Measurements from ENCODE around the gene SHF.

Gene SHF

GRCh38 chr15:45185069-45185779, 2.5 kb downstream of the SHF start:
- no peak overlapping the region for H3K9ac ChIP-seq (ENCODE audit: low read length)
- H4K91ac ChIP-seq (ENCODE audit: low read depth, low read length), result peak overlapping the region; percentile 16
- H3K14ac ChIP-seq (ENCODE audit: low read length), result no peak overlapping the region
- H3K4me2 ChIP-seq (ENCODE audit: low read length), result no peak overlapping the region
- peaks cover 0 to 1% of the 10 kb centered on the region in 2 experiments for H3K36me3 ChIP-seq (ENCODE audit: control insufficient read depth in 1 of 2, insufficient read depth in 2 of 2, low read length in 2 of 2)
- H3K27me3 ChIP-seq (ENCODE audit: insufficient read depth, low read length), result no peaks in the 10 kb centered on the region
- DNase-seq, result peak; percentile 88
- H2BK120ac ChIP-seq (ENCODE audit: insufficient read depth, low read length, poor library complexity), result no peak overlapping the region
- no peaks in the 10 kb centered on the region for H3K79me2 ChIP-seq (ENCODE audit: control insufficient read depth, insufficient read depth, low read length, poor library complexity)
- H3K4me3 ChIP-seq (ENCODE audit: low read depth, low read length), result no peak overlapping the region
- peaks cover 2% of the 10 kb centered on the region for H3K9me3 ChIP-seq (ENCODE audit: insufficient read depth, low read depth, low read length)
- no peak overlapping the region for H4K12ac ChIP-seq (ENCODE audit: low read depth, low read length)
- H3K79me1 ChIP-seq (ENCODE audit: low read length), result peaks cover 4% of the 10 kb centered on the region
- H2AFZ ChIP-seq (ENCODE audit: insufficient read depth, low read length, poor library complexity), result no peak overlapping the region
- no peak overlapping the region for H3K18ac ChIP-seq (ENCODE audit: low read length)
- no CpG with 5 or more reads among the region's 3 CpGs for WGBS (ENCODE audit: extremely low coverage, insufficient coverage, insufficient read length)
- H2AK5ac ChIP-seq (ENCODE audit: low read length), result no peak overlapping the region
- H3K4me1 ChIP-seq (ENCODE audit: control insufficient read depth in 1 of 2, insufficient read depth in 2 of 2, low read length in 2 of 2), result peaks cover 26 to 29% of the 10 kb centered on the region in 2 experiments
- no peak overlapping the region for H3K23ac ChIP-seq (ENCODE audit: low read length)
- no peak overlapping the region for H4K8ac ChIP-seq (ENCODE audit: low read depth, low read length)
- no peak overlapping the region for H2BK5ac ChIP-seq (ENCODE audit: low read depth, low read length, poor library complexity)
- no peak overlapping the region for H3K4ac ChIP-seq (ENCODE audit: low read depth, low read length)
- H3K27ac ChIP-seq (ENCODE audit: low read depth, low read length), result no peak overlapping the region
- peak overlapping the region; percentile 7 for H2BK12ac ChIP-seq (ENCODE audit: low read length)

- no CpG with 5 or more reads among the region's 9 CpGs for WGBS (ENCODE audit: extremely low coverage, insufficient coverage, insufficient read length)
- no peak overlapping the region for H4K12ac ChIP-seq (ENCODE audit: low read depth, low read length)
- no peak overlapping the region for H3K9ac ChIP-seq (ENCODE audit: low read length)
- no peak overlapping the region for H3K14ac ChIP-seq (ENCODE audit: low read length)
- no peak overlapping the region for H3K18ac ChIP-seq (ENCODE audit: low read length)
- H3K4me1 ChIP-seq (ENCODE audit: control insufficient read depth in 1 of 2, insufficient read depth in 2 of 2, low read length in 2 of 2), result peaks cover 26 to 29% of the 10 kb centered on the region in 2 experiments
- no peak overlapping the region for H2AFZ ChIP-seq (ENCODE audit: insufficient read depth, low read length, poor library complexity)
- no peak overlapping the region for H3K4me3 ChIP-seq (ENCODE audit: low read depth, low read length)
- H3K79me2 ChIP-seq (ENCODE audit: control insufficient read depth, insufficient read depth, low read length, poor library complexity), result no peaks in the 10 kb centered on the region
- no peak overlapping the region for H2BK12ac ChIP-seq (ENCODE audit: low read length)
- H2BK5ac ChIP-seq (ENCODE audit: low read depth, low read length, poor library complexity), result no peak overlapping the region
- H4K91ac ChIP-seq (ENCODE audit: low read depth, low read length), result peak overlapping the region; percentile 16
- H2BK120ac ChIP-seq (ENCODE audit: insufficient read depth, low read length, poor library complexity), result no peak overlapping the region
- peaks cover 3% of the 10 kb centered on the region for H3K9me3 ChIP-seq (ENCODE audit: insufficient read depth, low read depth, low read length)
- H3K27me3 ChIP-seq (ENCODE audit: insufficient read depth, low read length), result no peaks in the 10 kb centered on the region
- H3K4ac ChIP-seq (ENCODE audit: low read depth, low read length), result no peak overlapping the region
- H2AK5ac ChIP-seq (ENCODE audit: low read length), result no peak overlapping the region
- H3K4me2 ChIP-seq (ENCODE audit: low read length), result no peak overlapping the region
- H3K23ac ChIP-seq (ENCODE audit: low read length), result no peak overlapping the region
- H4K8ac ChIP-seq (ENCODE audit: low read depth, low read length), result no peak overlapping the region
- DNase-seq, result no peak
- peaks cover 0 to 1% of the 10 kb centered on the region in 2 experiments for H3K36me3 ChIP-seq (ENCODE audit: control insufficient read depth in 1 of 2, insufficient read depth in 2 of 2, low read length in 2 of 2)
- H3K79me1 ChIP-seq (ENCODE audit: low read length), result peaks cover 4% of the 10 kb centered on the region
- no peak overlapping the region for H3K27ac ChIP-seq (ENCODE audit: low read depth, low read length)
These were observed 3.2 kb downstream of the SHF start for GRCh38 chr15:45184562-45185041.

GRCh38 chr15:45183511-45183910, 4.3 kb downstream of the SHF start:
- no peak overlapping the region for H3K4me3 ChIP-seq (ENCODE audit: low read depth, low read length)

GRCh38 chr15:45182996-45183395, 4.8 kb downstream of the SHF start:
- Histone ChIP-seq H2AFZ (ENCODE audit: insufficient read depth, low read length, poor library complexity) (no peak overlapping the region), H3K27ac (ENCODE audit: low read depth, low read length) (no peak overlapping the region), H3K4me3 (ENCODE audit: low read depth, low read length) (no peak overlapping the region), H3K9ac (ENCODE audit: low read length) (no peak overlapping the region), H3K9me3 (ENCODE audit: insufficient read depth, low read depth, low read length) (peaks cover 3% of the 10 kb centered on the region), H3K27me3 (ENCODE audit: insufficient read depth, low read length) (no peaks in the 10 kb centered on the region), H4K12ac (ENCODE audit: low read depth, low read length) (no peak overlapping the region), H3K18ac (ENCODE audit: low read length) (no peak overlapping the region), H3K4me1 (ENCODE audit: control insufficient read depth in 1 of 2, insufficient read depth in 2 of 2, low read length in 2 of 2) (peaks cover 23 to 24% of the 10 kb centered on the region in 2 experiments), H2BK5ac (ENCODE audit: low read depth, low read length, poor library complexity) (no peak overlapping the region), H2BK12ac (ENCODE audit: low read length) (no peak overlapping the region), H3K23ac (ENCODE audit: low read length) (no peak overlapping the region), H2AK5ac (ENCODE audit: low read length) (no peak overlapping the region), H4K91ac (ENCODE audit: low read depth, low read length) (no peak overlapping the region), H3K14ac (ENCODE audit: low read length) (no peak overlapping the region), H3K4me2 (ENCODE audit: low read length) (no peak overlapping the region), H3K4ac (ENCODE audit: low read depth, low read length) (no peak overlapping the region), H4K8ac (ENCODE audit: low read depth, low read length) (no peak overlapping the region), H3K79me1 (ENCODE audit: low read length) (peaks cover 4% of the 10 kb centered on the region), H3K79me2 (ENCODE audit: control insufficient read depth, insufficient read depth, low read length, poor library complexity) (no peaks in the 10 kb centered on the region), H2BK120ac (ENCODE audit: insufficient read depth, low read length, poor library complexity) (no peak overlapping the region), H3K36me3 (ENCODE audit: control insufficient read depth in 1 of 2, insufficient read depth in 2 of 2, low read length in 2 of 2) (peaks cover 0 to 1% of the 10 kb centered on the region in 2 experiments)
- no CpG with 5 or more reads among the region's 1 CpG for WGBS (ENCODE audit: extremely low coverage, insufficient coverage, insufficient read length)
- peak in 1 of 2 donors; percentile 34 for DNase-seq

More at GRCh38 chr15:45183511-45183910, 4.3 kb downstream of the SHF start:
- peaks cover 3% of the 10 kb centered on the region for H3K9me3 ChIP-seq (ENCODE audit: insufficient read depth, low read depth, low read length)
- H4K12ac ChIP-seq (ENCODE audit: low read depth, low read length), result no peak overlapping the region
- peaks cover 0 to 1% of the 10 kb centered on the region in 2 experiments for H3K36me3 ChIP-seq (ENCODE audit: control insufficient read depth in 1 of 2, insufficient read depth in 2 of 2, low read length in 2 of 2)
- no peak overlapping the region for H3K27ac ChIP-seq (ENCODE audit: low read depth, low read length)
- H4K8ac ChIP-seq (ENCODE audit: low read depth, low read length), result no peak overlapping the region
- no peak for DNase-seq
- no peak overlapping the region for H4K91ac ChIP-seq (ENCODE audit: low read depth, low read length)
- H3K79me2 ChIP-seq (ENCODE audit: control insufficient read depth, insufficient read depth, low read length, poor library complexity), result no peaks in the 10 kb centered on the region
- no peak overlapping the region for H2AFZ ChIP-seq (ENCODE audit: insufficient read depth, low read length, poor library complexity)
- no peak overlapping the region for H3K23ac ChIP-seq (ENCODE audit: low read length)
- no peak overlapping the region for H2BK12ac ChIP-seq (ENCODE audit: low read length)
- peaks cover 26 to 29% of the 10 kb centered on the region in 2 experiments for H3K4me1 ChIP-seq (ENCODE audit: control insufficient read depth in 1 of 2, insufficient read depth in 2 of 2, low read length in 2 of 2)
- H3K4me2 ChIP-seq (ENCODE audit: low read length), result no peak overlapping the region
- H3K4ac ChIP-seq (ENCODE audit: low read depth, low read length), result no peak overlapping the region
- no peak overlapping the region for H3K18ac ChIP-seq (ENCODE audit: low read length)
- H3K79me1 ChIP-seq (ENCODE audit: low read length), result peaks cover 4% of the 10 kb centered on the region
- no peak overlapping the region for H2BK5ac ChIP-seq (ENCODE audit: low read depth, low read length, poor library complexity)
- no peak overlapping the region for H3K9ac ChIP-seq (ENCODE audit: low read length)
- H2AK5ac ChIP-seq (ENCODE audit: low read length), result no peak overlapping the region
- no peak overlapping the region for H2BK120ac ChIP-seq (ENCODE audit: insufficient read depth, low read length, poor library complexity)
- no peaks in the 10 kb centered on the region for H3K27me3 ChIP-seq (ENCODE audit: insufficient read depth, low read length)
- H3K14ac ChIP-seq (ENCODE audit: low read length), result no peak overlapping the region
- WGBS (ENCODE audit: extremely low coverage, insufficient coverage, insufficient read length), result no CpG with 5 or more reads among the region's 2 CpGs

Measured in trophoblast cell (in vitro differentiated cells and primary cell).